A549 (cell line): ENCODE data around the gene CAMKMT. TPM values are rescaled to one million over a fixed set of nuclear protein-coding genes. Genes with fewer than 3 reads are reported as not detected.

Experiments
- ATAC-seq, 2 experiments: fragments of 200-7000 bp in 1 of 2; fragments of >200 bp in 1 of 2; cut with Nextera tagmentation in 1 of 2; cut with Tn5 transposase in 1 of 2; 3 replicates each; pipeline versions ENCODE4 v1.8.0 to v1.9.1; 2018 to 2020; ENCODE audit warnings: mild to moderate bottlenecking in 1 of 2, moderate library complexity in 1 of 2
- CTCF ChIA-PET: fragments of 300-600 bp; sonication (Branson Sonifier 250); formaldehyde crosslinking; extraction: SDS; loops from one replicate; lab custom pipeline; 2021; ENCODE audit warnings: antibody characterized with exemption, inconsistent platforms; lab: Yijun Ruan, JAX
- POLR2A ChIA-PET: fragments of 350-600 bp; formaldehyde crosslinking; extraction: SDS; loops from one replicate; lab custom pipeline; 2021; ENCODE audit warnings: antibody characterized with exemption, inconsistent platforms; lab: Yijun Ruan, JAX
- DNase-seq, 2 experiments: peaks; one replicate each; pipeline versions ENCODE4 v3.0.0 to v3.0.0-alpha.2; 2011 to 2016; ENCODE audit warnings: low read depth in 1 of 2, low spot score in 1 of 2
- FAIRE-seq: peaks from 2 replicates; lab custom pipeline; 2011; peaks lifted over from hg19 to GRCh38; lab: Jason Lieb, UNC
- H3K27ac ChIP-seq, 2 experiments: fragments of >200 bp; sonication (Bioruptor Twin); formaldehyde crosslinking; 3 replicates each; pipeline ENCODE4 v1.5.1; 2016 to 2017
- H3K4me1 ChIP-seq: fragments of >200 bp; sonication (Bioruptor Twin); formaldehyde crosslinking; 3 replicates; pipeline ENCODE4 v1.6.1; 2016
- H3K4me2 ChIP-seq: fragments of >200 bp; sonication (Bioruptor Twin); formaldehyde crosslinking; 3 replicates; pipeline ENCODE4 v1.6.1; 2016
- H3K4me3 ChIP-seq: fragments of >200 bp; sonication (Bioruptor Twin); formaldehyde crosslinking; 3 replicates; pipeline ENCODE4 v1.5.1; 2016
- H3K9me3 ChIP-seq: fragments of >200 bp; sonication (Bioruptor Twin); formaldehyde crosslinking; 3 replicates; pipeline ENCODE4 v1.6.1; 2016
- CHD4 ChIP-seq: fragments of 200-600 bp; sonication (generic); IDR thresholded peaks from 2 replicates; pipeline ENCODE4 v1.6.1; 2016; ENCODE audit warnings: antibody characterized with exemption, mild to moderate bottlenecking, borderline replicate concordance
- EHMT2 ChIP-seq: fragments of 200-600 bp; sonication (generic); IDR thresholded peaks from 2 replicates; pipeline ENCODE4 v1.6.1; 2016; ENCODE audit warnings: antibody characterized with exemption, low read depth, mild to moderate bottlenecking, moderate library complexity
- EP300 ChIP-seq, 2 experiments: fragments of >200 bp; sonication (Bioruptor Twin); formaldehyde crosslinking; IDR thresholded peaks; 2 replicates in 1 of 2; 3 replicates in 1 of 2; pipeline ENCODE4 v1.6.1; 2016 to 2017
- ESRRA ChIP-seq: fragments of 150-350 bp; IDR thresholded peaks from 2 replicates; pipeline ENCODE4 v1.6.1; 2014; ENCODE audit warnings: mild to moderate bottlenecking, low read length, borderline replicate concordance
- FOSB ChIP-seq: fragments of 250-450 bp; sonication (Bioruptor Pico); IDR thresholded peaks from 2 replicates; pipeline ENCODE4 v1.5.0; 2020; ENCODE audit warnings: mild to moderate bottlenecking, moderate library complexity
- FOXS1 ChIP-seq: fragments of 250-450 bp; sonication (Bioruptor Pico); IDR thresholded peaks from 2 replicates; pipeline ENCODE4 v1.5.0; 2020; ENCODE audit warnings: mild to moderate bottlenecking, moderate library complexity
- GATA3 ChIP-seq: IDR thresholded peaks from 2 replicates; pipeline ENCODE4 v1.6.1; 2012; ENCODE audit warnings: borderline replicate concordance
- JUN ChIP-seq, 2 experiments: fragments of >200 bp; sonication (Bioruptor Twin); formaldehyde crosslinking; IDR thresholded peaks; 2 replicates in 1 of 2; 3 replicates in 1 of 2; pipeline ENCODE4 v1.6.1; 2016 to 2017
- JUNB ChIP-seq: fragments of >200 bp; sonication (Bioruptor Twin); formaldehyde crosslinking; IDR thresholded peaks from 2 replicates; pipeline ENCODE4 v1.6.1; 2016
- MAZ ChIP-seq: fragments of 150-350 bp; IDR thresholded peaks from 2 replicates; pipeline ENCODE4 v1.6.1; 2014; ENCODE audit warnings: antibody characterized with exemption, low read depth, low read length, borderline replicate concordance
- MYC ChIP-seq: IDR thresholded peaks from 2 replicates; pipeline ENCODE4 v1.6.1; 2012; ENCODE audit warnings: mild to moderate bottlenecking, inconsistent platforms, low read length, improper control_type of control experiment, borderline replicate concordance
- NFE2L2 ChIP-seq: fragments of 150-350 bp; conservative IDR thresholded peaks from 2 replicates; pipeline ENCODE4 v1.6.1; 2014; ENCODE audit warnings: low read length
- PHF8 ChIP-seq: fragments of 200-600 bp; sonication (generic); IDR thresholded peaks from 2 replicates; pipeline ENCODE4 v1.6.1; 2016; ENCODE audit warnings: low read depth, mild to moderate bottlenecking, antibody characterized with exemption, moderate library complexity, borderline replicate concordance
- POLR2A ChIP-seq: IDR thresholded peaks from 2 replicates; pipeline ENCODE4 v1.6.1; 2012; ENCODE audit warnings: mild to moderate bottlenecking, low read length
- POLR2AphosphoS2 ChIP-seq: conservative IDR thresholded peaks from 2 replicates; pipeline ENCODE4 v1.6.1; 2012; ENCODE audit warnings: low read length, improper control_type of control experiment, inconsistent platforms
- RARB ChIP-seq: fragments of 250-450 bp; sonication (Bioruptor Pico); IDR thresholded peaks from 2 replicates; pipeline ENCODE4 v1.8.0; 2021; ENCODE audit warnings: mild to moderate bottlenecking, moderate library complexity
- RFX5 ChIP-seq: fragments of 450-650 bp; IDR thresholded peaks from 2 replicates; pipeline ENCODE4 v1.7.1; 2014; ENCODE audit warnings: antibody characterized with exemption, mild to moderate bottlenecking, moderate library complexity
- TFCP2L1 ChIP-seq: fragments of 250-450 bp; sonication (Bioruptor Pico); IDR thresholded peaks from 2 replicates; pipeline ENCODE4 v1.5.0; 2021; ENCODE audit warnings: mild to moderate bottlenecking
- TP53 ChIP-seq: fragments of 250-450 bp; sonication (Bioruptor Pico); IDR thresholded peaks from 2 replicates; pipeline ENCODE4 v1.5.0; 2021; ENCODE audit warnings: mild to moderate bottlenecking, moderate library complexity
- ZSCAN20 ChIP-seq: fragments of 250-450 bp; sonication (Bioruptor Pico); IDR thresholded peaks from 2 replicates; pipeline ENCODE4 v1.8.0; 2022; ENCODE audit warnings: mild to moderate bottlenecking, moderate library complexity
- WGBS: methylation state at CpG from one replicate; pipeline ENCODE4 v1.1.6; 2017; ENCODE audit errors: missing lambda C conversion rate; 5-methylcytosine and 5-hydroxymethylcytosine counted together
- polyA plus RNA-seq, 4 experiments: library from polyadenylated mRNA; depleted of rRNA in 3 of 4; stranded (reverse); fragments of >200 nt; fragmentation: RNase III in 1 of 4; extraction: RNeasy Plus Mini Kit Qiagen cat#74134 plus additional on column Dnase treatment in 1 of 4; gene quantifications; 2 replicates in 3 of 4; 3 replicates in 1 of 4; pipeline ENCODE4 v1.2.3, GENCODE V29; 2011 to 2017
- TF ChIP-seq, protein P1 (sequence below): fragments of 200-600 bp; sonication (generic); IDR thresholded peaks from 2 replicates; pipeline ENCODE4 v1.6.1; 2016; ENCODE audit warnings: antibody characterized with exemption, mild to moderate bottlenecking, moderate library complexity
- TF ChIP-seq, protein P2 (sequence below): fragments of 150-350 bp; IDR thresholded peaks from 2 replicates; pipeline ENCODE4 v1.6.1; 2014; ENCODE audit warnings: low read depth, mild to moderate bottlenecking, low read length
- TF ChIP-seq, protein P3 (sequence below): fragments of >200 bp; sonication (Bioruptor Twin); formaldehyde crosslinking; IDR thresholded peaks from 3 replicates; pipeline ENCODE4 v1.6.1; 2016
- TF ChIP-seq, protein P4 (sequence below): fragments of 450-650 bp; IDR thresholded peaks from 2 replicates; pipeline ENCODE4 v1.6.1; 2014; ENCODE audit warnings: antibody characterized with exemption
- TF ChIP-seq, protein P5 (sequence below): IDR thresholded peaks from 2 replicates; pipeline ENCODE4 v1.6.1; 2012

Gene CAMKMT
- polyA plus RNA-seq, 2 of the 4 experiments (the other 2 are of a cell fraction) = 6.5 to 15.7 TPM

DNA sequence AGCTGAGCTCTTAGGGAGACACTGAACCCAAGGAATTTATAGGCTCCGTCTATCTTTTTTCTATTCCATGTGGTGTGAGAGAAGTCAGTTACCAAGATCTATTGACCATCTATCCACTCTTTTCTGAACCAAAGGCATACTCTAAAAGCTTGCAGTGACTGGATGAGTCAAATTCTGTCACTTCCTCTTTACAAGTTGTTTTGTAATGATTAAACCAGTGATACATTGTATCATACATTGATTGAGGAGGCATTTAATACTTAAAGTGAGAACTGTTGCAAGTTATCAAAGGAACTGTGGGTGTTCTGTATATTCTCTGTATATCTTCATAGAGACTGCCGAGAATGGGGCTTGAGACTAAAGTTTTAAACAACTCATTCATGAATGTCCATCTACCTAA lies 188.8 kb downstream of the CAMKMT start:
- peaks cover 32% of the 10 kb centered on the region for H3K4me1 ChIP-seq
- no peak overlapping the region for H3K27ac ChIP-seq
- H3K9me3 ChIP-seq = no peaks in the 10 kb centered on the region
- no peak for ATAC-seq
- peak overlapping the region; percentile 56 for H3K4me2 ChIP-seq
- FAIRE-seq = peak; percentile 46
- DNase-seq = no peak
- ChIA-PET POLR2A (no interaction called here), CTCF (interaction anchor here (1.0 kb wide), 1 partner anchor 10 kb away, joined by 3 read pairs; no protein-coding TSS in a partner anchor)
- no peak overlapping the region for H3K4me3 ChIP-seq
- WGBS = 86% methylated on average over 2 of the region's 2 CpGs
- TF ChIP-seq, protein P1, sequence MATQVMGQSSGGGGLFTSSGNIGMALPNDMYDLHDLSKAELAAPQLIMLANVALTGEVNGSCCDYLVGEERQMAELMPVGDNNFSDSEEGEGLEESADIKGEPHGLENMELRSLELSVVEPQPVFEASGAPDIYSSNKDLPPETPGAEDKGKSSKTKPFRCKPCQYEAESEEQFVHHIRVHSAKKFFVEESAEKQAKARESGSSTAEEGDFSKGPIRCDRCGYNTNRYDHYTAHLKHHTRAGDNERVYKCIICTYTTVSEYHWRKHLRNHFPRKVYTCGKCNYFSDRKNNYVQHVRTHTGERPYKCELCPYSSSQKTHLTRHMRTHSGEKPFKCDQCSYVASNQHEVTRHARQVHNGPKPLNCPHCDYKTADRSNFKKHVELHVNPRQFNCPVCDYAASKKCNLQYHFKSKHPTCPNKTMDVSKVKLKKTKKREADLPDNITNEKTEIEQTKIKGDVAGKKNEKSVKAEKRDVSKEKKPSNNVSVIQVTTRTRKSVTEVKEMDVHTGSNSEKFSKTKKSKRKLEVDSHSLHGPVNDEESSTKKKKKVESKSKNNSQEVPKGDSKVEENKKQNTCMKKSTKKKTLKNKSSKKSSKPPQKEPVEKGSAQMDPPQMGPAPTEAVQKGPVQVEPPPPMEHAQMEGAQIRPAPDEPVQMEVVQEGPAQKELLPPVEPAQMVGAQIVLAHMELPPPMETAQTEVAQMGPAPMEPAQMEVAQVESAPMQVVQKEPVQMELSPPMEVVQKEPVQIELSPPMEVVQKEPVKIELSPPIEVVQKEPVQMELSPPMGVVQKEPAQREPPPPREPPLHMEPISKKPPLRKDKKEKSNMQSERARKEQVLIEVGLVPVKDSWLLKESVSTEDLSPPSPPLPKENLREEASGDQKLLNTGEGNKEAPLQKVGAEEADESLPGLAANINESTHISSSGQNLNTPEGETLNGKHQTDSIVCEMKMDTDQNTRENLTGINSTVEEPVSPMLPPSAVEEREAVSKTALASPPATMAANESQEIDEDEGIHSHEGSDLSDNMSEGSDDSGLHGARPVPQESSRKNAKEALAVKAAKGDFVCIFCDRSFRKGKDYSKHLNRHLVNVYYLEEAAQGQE = no peak
- TF ChIP-seq POLR2AphosphoS2 (no peak), FOXS1 (CRISPR knock-in tag) (no peak)

DNA sequence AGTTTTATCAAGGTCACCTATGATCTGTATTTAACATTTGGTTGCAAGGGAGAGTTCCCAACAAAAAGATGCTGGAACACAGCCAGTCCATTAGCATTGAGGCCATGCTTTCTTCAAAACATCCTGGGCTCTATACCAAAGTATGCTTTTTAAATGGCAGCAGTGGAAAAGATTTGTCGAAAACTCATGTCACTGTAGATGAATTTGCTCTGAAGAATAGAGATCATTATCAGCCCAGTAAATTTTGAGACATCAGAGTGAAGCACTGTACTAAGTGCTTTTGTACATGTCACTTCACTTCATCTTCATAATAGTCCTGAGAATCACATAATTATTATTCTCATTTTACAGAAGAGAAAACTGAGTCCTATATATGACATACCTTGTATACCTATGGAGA lies 189.8 kb downstream of the CAMKMT start:
- ATAC-seq = no peak
- no peak for FAIRE-seq
- POLR2A ChIA-PET = no interaction called here
- TF ChIP-seq RFX5 (no peak), GATA3 (no peak), TP53 (CRISPR knock-in tag) (no peak), CHD4 (no peak), ZSCAN20 (CRISPR knock-in tag) (no peak), RARB (CRISPR knock-in tag) (no peak), FOSB (no peak), JUN (IDR thresholded peaks at IDR 0.05) (no peak), ESRRA (no peak)
- TF ChIP-seq, protein P2, sequence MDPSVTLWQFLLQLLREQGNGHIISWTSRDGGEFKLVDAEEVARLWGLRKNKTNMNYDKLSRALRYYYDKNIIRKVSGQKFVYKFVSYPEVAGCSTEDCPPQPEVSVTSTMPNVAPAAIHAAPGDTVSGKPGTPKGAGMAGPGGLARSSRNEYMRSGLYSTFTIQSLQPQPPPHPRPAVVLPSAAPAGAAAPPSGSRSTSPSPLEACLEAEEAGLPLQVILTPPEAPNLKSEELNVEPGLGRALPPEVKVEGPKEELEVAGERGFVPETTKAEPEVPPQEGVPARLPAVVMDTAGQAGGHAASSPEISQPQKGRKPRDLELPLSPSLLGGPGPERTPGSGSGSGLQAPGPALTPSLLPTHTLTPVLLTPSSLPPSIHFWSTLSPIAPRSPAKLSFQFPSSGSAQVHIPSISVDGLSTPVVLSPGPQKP = no peak
- TF ChIP-seq, all 56 proteins: peak for 0
- H3K4me2 ChIP-seq = no peak overlapping the region
- no peak for DNase-seq
- H3K9me3 ChIP-seq = no peaks in the 10 kb centered on the region
- H3K4me1 ChIP-seq = peaks cover 32% of the 10 kb centered on the region
- WGBS = 100% methylated on average over 1 of the region's 1 CpG
- no peak overlapping the region for H3K27ac ChIP-seq
- H3K4me3 ChIP-seq = no peak overlapping the region
- CTCF ChIA-PET = no interaction called here

DNA sequence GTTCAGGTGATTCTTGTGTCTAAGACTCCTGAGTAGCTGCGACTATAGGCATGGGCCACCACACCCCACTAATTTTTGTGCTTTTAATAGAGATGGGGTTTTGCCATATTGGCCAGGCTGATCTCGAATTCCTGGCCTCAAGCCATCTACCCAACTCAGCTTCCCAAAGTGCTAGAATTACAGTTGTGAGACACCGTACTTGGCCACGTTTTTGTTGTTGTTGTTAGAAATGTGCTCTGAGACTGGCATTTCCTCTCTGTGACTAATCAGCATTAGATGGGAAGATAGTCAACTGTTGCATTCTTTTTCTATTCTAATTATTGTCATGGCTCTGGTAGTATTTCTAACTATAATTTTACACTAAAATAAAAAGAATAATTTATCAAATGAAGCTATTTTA lies 191.7 kb downstream of the CAMKMT start:
- FAIRE-seq = no peak
- no peak for DNase-seq
- ATAC-seq = no peak
- TF ChIP-seq EHMT2 (no peak), POLR2A (no peak), NFE2L2 (no peak), FOSB (no peak), JUNB (no peak), RARB (CRISPR knock-in tag) (no peak), GATA3 (no peak), MAZ (no peak), TFCP2L1 (no peak), EP300 (IDR thresholded peaks at IDR 0.05) (no peak), MYC (no peak), PHF8 (no peak)
- TF ChIP-seq, protein P1 = no peak
- TF ChIP-seq, protein P3, sequence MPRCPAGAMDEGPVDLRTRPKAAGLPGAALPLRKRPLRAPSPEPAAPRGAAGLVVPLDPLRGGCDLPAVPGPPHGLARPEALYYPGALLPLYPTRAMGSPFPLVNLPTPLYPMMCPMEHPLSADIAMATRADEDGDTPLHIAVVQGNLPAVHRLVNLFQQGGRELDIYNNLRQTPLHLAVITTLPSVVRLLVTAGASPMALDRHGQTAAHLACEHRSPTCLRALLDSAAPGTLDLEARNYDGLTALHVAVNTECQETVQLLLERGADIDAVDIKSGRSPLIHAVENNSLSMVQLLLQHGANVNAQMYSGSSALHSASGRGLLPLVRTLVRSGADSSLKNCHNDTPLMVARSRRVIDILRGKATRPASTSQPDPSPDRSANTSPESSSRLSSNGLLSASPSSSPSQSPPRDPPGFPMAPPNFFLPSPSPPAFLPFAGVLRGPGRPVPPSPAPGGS = no peak
- TF ChIP-seq, protein P4, sequence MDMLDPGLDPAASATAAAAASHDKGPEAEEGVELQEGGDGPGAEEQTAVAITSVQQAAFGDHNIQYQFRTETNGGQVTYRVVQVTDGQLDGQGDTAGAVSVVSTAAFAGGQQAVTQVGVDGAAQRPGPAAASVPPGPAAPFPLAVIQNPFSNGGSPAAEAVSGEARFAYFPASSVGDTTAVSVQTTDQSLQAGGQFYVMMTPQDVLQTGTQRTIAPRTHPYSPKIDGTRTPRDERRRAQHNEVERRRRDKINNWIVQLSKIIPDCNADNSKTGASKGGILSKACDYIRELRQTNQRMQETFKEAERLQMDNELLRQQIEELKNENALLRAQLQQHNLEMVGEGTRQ = no peak
- TF ChIP-seq, protein P5, sequence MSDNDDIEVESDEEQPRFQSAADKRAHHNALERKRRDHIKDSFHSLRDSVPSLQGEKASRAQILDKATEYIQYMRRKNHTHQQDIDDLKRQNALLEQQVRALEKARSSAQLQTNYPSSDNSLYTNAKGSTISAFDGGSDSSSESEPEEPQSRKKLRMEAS = no peak
- Histone ChIP-seq H3K27ac (no peak overlapping the region), H3K9me3 (no peaks in the 10 kb centered on the region), H3K4me2 (no peak overlapping the region), H3K4me3 (no peak overlapping the region), H3K4me1 (peaks cover 26% of the 10 kb centered on the region)
- WGBS = 51% methylated on average over 4 of the region's 4 CpGs
- ChIA-PET CTCF (interaction anchor here (1.4 kb wide), 1 partner anchor 22 kb away, joined by 3 read pairs; no protein-coding TSS in a partner anchor), POLR2A (no interaction called here)
